ENCODE results near the gene SHH.
A peak's percentile ranks its signal among the peaks of the same experiment; 100 is the strongest.

SHH gene

DNA sequence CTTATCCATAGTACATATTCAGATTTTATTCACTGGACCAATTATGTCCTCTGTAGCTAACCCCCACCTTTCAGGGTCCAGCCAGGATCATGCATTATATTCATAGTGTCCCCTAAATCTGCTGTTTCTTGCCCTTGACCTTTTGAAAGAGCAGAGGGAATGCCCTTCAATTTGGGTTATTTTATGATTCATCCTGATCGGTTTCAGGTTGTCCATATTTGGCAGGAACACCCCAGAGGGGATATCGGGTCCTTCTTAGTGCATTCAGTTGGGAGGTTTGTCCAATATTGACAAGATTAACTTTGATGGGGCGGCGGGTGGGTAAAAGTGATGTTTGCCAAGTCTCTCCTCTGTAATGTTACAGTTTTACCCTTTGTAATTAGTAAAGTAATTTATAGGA, 60.9 kb downstream of the SHH start:
- Histone ChIP-seq H3K4me2 (ENCODE audit: low read length) (peak overlapping the region; percentile 95), H3K27ac (ENCODE audit: low read depth, low read length) (peak overlapping the region; percentile 91), H3K9me3 (ENCODE audit: control insufficient read depth, insufficient read depth, low read length) (no peaks in the 10 kb centered on the region), H3K79me2 (ENCODE audit: control insufficient read depth, low read length) (peaks cover 100% of the 10 kb centered on the region), H3K4me1 (ENCODE audit: control insufficient read depth, low read length) (peaks cover 100% of the 10 kb centered on the region), H3K9me2 (replicated peaks; ENCODE audit: control insufficient read depth, low read length) (no peaks in the 10 kb centered on the region), H3K4me3 (ENCODE audit: low read length) (peak overlapping the region; percentile 73), H4K20me1 (ENCODE audit: control insufficient read depth, insufficient read depth, low read depth, low read length) (peaks cover 3% of the 10 kb centered on the region; the same call in 1 of the 2 replicates), H3F3A (ENCODE audit: control insufficient read depth, insufficient read depth) (peaks cover 37% of the 10 kb centered on the region), H3K27me3 (ENCODE audit: control insufficient read depth, low read length) (no peaks in the 10 kb centered on the region), H3K36me3 (ENCODE audit: control insufficient read depth, low read length) (peaks cover 77% of the 10 kb centered on the region)
- TF ChIP-seq EZH2phosphoT487 (IDR thresholded peaks at IDR 0.05; ENCODE audit: borderline replicate concordance, low read length): no peak
- TF ChIP-seq, protein P1, sequence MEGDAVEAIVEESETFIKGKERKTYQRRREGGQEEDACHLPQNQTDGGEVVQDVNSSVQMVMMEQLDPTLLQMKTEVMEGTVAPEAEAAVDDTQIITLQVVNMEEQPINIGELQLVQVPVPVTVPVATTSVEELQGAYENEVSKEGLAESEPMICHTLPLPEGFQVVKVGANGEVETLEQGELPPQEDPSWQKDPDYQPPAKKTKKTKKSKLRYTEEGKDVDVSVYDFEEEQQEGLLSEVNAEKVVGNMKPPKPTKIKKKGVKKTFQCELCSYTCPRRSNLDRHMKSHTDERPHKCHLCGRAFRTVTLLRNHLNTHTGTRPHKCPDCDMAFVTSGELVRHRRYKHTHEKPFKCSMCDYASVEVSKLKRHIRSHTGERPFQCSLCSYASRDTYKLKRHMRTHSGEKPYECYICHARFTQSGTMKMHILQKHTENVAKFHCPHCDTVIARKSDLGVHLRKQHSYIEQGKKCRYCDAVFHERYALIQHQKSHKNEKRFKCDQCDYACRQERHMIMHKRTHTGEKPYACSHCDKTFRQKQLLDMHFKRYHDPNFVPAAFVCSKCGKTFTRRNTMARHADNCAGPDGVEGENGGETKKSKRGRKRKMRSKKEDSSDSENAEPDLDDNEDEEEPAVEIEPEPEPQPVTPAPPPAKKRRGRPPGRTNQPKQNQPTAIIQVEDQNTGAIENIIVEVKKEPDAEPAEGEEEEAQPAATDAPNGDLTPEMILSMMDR (IDR thresholded peaks at IDR 0.05; ENCODE audit: low read depth, low read length, poor library complexity, severe bottlenecking): no peak

DNA sequence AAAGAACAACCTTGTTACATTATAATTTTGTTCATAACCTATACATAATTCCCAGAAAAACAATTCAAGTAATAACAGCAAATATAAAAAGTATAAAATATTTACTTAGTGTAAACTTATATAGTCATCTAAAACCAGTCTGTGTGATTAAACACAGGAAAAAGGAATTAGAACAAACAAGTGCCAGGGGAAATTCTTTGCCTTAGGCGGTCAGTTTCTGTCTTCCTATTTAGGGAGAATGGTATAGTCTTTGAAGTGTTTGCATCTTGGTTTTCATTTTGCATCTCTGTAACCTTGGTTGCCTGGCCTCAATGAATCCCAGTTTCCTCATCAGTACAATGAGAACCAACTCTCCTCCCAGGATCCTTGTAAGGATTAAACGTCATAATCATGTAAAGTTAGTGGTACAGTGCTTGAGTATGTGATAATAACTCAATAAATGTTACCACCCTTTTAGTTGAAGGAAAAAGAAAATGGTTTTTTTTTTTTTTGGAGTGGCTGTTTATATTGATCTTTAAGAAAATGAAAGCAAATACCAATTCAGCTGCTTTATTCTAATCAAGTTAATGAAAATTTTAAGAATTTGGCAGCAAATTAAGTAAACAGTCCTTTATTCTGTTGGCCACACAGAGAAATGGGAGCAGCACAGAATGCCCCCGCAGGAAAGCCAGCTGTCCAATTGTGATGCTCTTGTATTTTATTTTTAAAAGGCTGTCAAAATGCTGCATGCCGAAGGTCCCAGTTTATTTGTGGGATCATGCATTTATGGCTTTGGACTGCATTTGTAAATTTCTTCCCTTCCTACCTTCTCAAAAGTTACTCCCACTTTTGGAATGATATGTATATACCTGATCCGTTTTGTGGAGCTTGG, 61.8 kb downstream of the SHH start:
- TF ChIP-seq, protein P1 (IDR thresholded peaks at IDR 0.05; ENCODE audit: low read depth, low read length, poor library complexity, severe bottlenecking): no peak
- no peak for TF ChIP-seq EZH2phosphoT487 (IDR thresholded peaks at IDR 0.05; ENCODE audit: borderline replicate concordance, low read length)
- Histone ChIP-seq H3F3A (ENCODE audit: control insufficient read depth, insufficient read depth) (peaks cover 46% of the 10 kb centered on the region), H3K9me2 (replicated peaks; ENCODE audit: control insufficient read depth, low read length) (no peaks in the 10 kb centered on the region), H3K27ac (ENCODE audit: low read depth, low read length) (peak overlapping the region; percentile 91), H3K36me3 (ENCODE audit: control insufficient read depth, low read length) (peaks cover 80% of the 10 kb centered on the region), H4K20me1 (ENCODE audit: control insufficient read depth, insufficient read depth, low read depth, low read length) (peaks cover 3% of the 10 kb centered on the region; the same call in 1 of the 2 replicates), H3K4me1 (ENCODE audit: control insufficient read depth, low read length) (peaks cover 100% of the 10 kb centered on the region), H3K27me3 (ENCODE audit: control insufficient read depth, low read length) (no peaks in the 10 kb centered on the region), H3K79me2 (ENCODE audit: control insufficient read depth, low read length) (peaks cover 100% of the 10 kb centered on the region), H3K4me2 (ENCODE audit: low read length) (peak overlapping the region; percentile 95), H3K9me3 (ENCODE audit: control insufficient read depth, insufficient read depth, low read length) (no peaks in the 10 kb centered on the region), H3K4me3 (ENCODE audit: low read length) (peak overlapping the region; percentile 73)
